ENCODE measurements around the gene ARPC1B. TPM values are rescaled to one million over a fixed set of nuclear protein-coding genes. Genes with fewer than 3 reads are reported as not detected.
"Not testable (repeated sequence)": the region's sequence is repeated elsewhere in the genome, so short reads cannot be mapped to it uniquely, and the experiment has no call there.

Gene ARPC1B
- total RNA-seq, 1 donor: 420 TPM

- peak in 2 of 3 donors; percentile 28 to 37 for DNase-seq (ENCODE audit: low read depth in 2 of 3, low spot score in 2 of 3)
These were observed 33.4 kb downstream of the ARPC1B start for GRCh38 chr7:99407872-99408378.

- DNase-seq (ENCODE audit: low read depth in 2 of 3, low spot score in 2 of 3): peak; percentile 94 to 99 (median 96)
These were observed 34.1 kb downstream of the ARPC1B start, which contains the start of the genes BUD31 and PDAP1 for GRCh38 chr7:99408379-99409191. Gene BUD31 (plus strand): TSS chr7:99408969. CDS start chr7:99411093, 2,124 bp downstream. Gene PDAP1 (minus strand): TSS chr7:99408597. CDS start chr7:99408548, 49 bp downstream.

- DNase-seq (ENCODE audit: low read depth in 2 of 3, low spot score in 2 of 3): peak in 1 of 3 donors; percentile 49
These were observed 34.7 kb downstream of the ARPC1B start for GRCh38 chr7:99409192-99409572.

- DNase-seq (ENCODE audit: low read depth in 2 of 3, low spot score in 2 of 3): no peak
These were observed 35.3 kb downstream of the ARPC1B start for GRCh38 chr7:99409806-99410205.

GRCh38 chr7:99410635-99411034, 36.1 kb downstream of the ARPC1B start:
- no peak for DNase-seq (ENCODE audit: low read depth in 2 of 3, low spot score in 2 of 3)

GRCh38 chr7:99415513-99416127, 41.1 kb downstream of the ARPC1B start:
- DNase-seq (ENCODE audit: low read depth in 2 of 3, low spot score in 2 of 3): peak in 1 of 3 donors; percentile 21

GRCh38 chr7:99418260-99418659, 43.7 kb downstream of the ARPC1B start:
- DNase-seq (ENCODE audit: low read depth in 2 of 3, low spot score in 2 of 3): no peak

- DNase-seq (ENCODE audit: low read depth in 2 of 3, low spot score in 2 of 3): no peak
These were observed 44.9 kb downstream of the ARPC1B start for GRCh38 chr7:99419323-99420021.

- no peak for DNase-seq (ENCODE audit: low read depth in 2 of 3, low spot score in 2 of 3)
These were observed 45.7 kb downstream of the ARPC1B start for GRCh38 chr7:99420213-99420612.

- DNase-seq (ENCODE audit: low read depth in 2 of 3, low spot score in 2 of 3): no peak
These were observed 46.5 kb downstream of the ARPC1B start for GRCh38 chr7:99420986-99421385.

- DNase-seq (ENCODE audit: low read depth in 2 of 3, low spot score in 2 of 3): no peak
These were observed 47.7 kb downstream of the ARPC1B start for GRCh38 chr7:99422186-99422585.

- DNase-seq (ENCODE audit: low read depth in 2 of 3, low spot score in 2 of 3): no peak
These were observed 48.1 kb downstream of the ARPC1B start for GRCh38 chr7:99422625-99423024.

- no peak for DNase-seq (ENCODE audit: low read depth in 2 of 3, low spot score in 2 of 3)
These were observed 50.6 kb downstream of the ARPC1B start for GRCh38 chr7:99424932-99425730.

- DNase-seq (ENCODE audit: low read depth in 2 of 3, low spot score in 2 of 3): no peak
These were observed 54.5 kb downstream of the ARPC1B start for GRCh38 chr7:99428972-99429566.

- no peak for DNase-seq (ENCODE audit: low read depth in 2 of 3, low spot score in 2 of 3)
These were observed 55.2 kb downstream of the ARPC1B start for GRCh38 chr7:99429756-99430155.

GRCh38 chr7:99431756-99432540, 57.4 kb downstream of the ARPC1B start:
- not testable (repeated sequence) for DNase-seq (ENCODE audit: low read depth in 2 of 3, low spot score in 2 of 3)

- no peak for DNase-seq (ENCODE audit: low read depth in 2 of 3, low spot score in 2 of 3)
These were observed 58.6 kb downstream of the ARPC1B start for GRCh38 chr7:99433158-99433557.

- no peak for DNase-seq (ENCODE audit: low read depth in 2 of 3, low spot score in 2 of 3)
These were observed 63.5 kb downstream of the ARPC1B start for GRCh38 chr7:99437946-99438572.
